ENCODE data around the gene ASH1L. TPM values are rescaled to one million over a fixed set of nuclear protein-coding genes. Genes with fewer than 3 reads are reported as not detected.

ASH1L gene
- total RNA-seq, 1 experiment from 2014 or later = 30.5 TPM

DNA sequence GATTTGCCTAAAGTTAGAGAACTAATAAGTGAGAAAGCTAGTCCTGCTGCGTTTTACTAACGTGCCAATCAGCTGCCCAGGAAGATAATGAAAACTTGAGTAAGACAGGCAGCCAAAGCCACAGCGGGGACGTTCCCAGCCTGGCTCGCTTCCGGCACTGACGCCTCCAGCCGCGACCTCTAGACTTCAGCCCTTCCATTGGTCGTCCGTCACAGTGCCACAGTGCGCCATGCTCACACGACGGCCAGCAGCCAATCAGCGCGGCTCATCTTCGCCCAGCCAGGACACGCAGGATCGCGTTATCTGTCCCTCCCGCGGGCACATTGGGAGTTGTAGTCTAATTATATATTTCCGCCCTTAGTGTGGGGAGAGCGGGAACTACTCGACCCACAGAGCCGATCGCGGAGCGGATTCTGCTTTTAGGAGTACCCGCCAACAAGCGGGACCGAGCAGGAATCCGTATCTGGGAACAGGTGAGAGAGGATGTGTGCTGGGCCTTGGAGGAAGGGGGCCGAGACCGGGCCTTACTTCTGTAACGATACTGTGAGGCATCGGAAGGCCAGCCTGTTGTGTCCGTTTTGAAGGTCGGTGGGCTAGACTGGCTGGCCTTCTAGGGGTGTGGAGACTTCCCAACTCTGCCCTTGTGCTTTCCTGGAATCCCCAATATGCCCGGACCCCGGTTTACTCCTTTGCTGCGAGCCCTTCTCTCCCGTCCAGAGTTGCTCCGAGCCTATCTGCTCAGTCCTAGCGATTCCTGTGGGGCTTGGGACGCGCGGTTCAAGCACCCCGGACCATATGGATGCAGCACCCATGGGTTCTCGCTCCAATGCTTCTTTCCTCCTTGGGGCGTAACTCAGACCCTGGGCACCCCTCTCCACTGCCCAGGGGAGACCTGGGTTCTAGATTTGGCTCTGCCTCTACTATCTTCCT, 253.8 kb downstream of the ASH1L start, which contains the start of gene FDPS:
Gene FDPS, plus strand, starts transcription at position 374 of the 930 bp plus-strand sequence. CDS start 924 bp downstream, outside the sequence.
- H3K79me2 ChIP-seq (ENCODE audit: insufficient read depth, low read length) = peaks cover 47% of the 10 kb centered on the region
- RAD21 ChIA-PET (ENCODE audit: low non-redundant PET in 1 of 2, low total read pairs in 2 of 2, uncharacterized antibody in 2 of 2, unreplicated experiment in 2 of 2) = interaction anchor here in 1 of 2 experiments (1.4 kb wide), 1 partner anchor 31 kb away, joined by 8 read pairs; no protein-coding TSS in a partner anchor
- no peaks in the 10 kb centered on the region for H4K20me1 ChIP-seq (ENCODE audit: insufficient read depth)
- no peak within 1 kb of the TSS for H2AFZ ChIP-seq (ENCODE audit: low read depth, low read length, poor library complexity, severe bottlenecking)
- H3K9me2 ChIP-seq (ENCODE audit: insufficient read depth) = no peaks in the 10 kb centered on the region
- intact Hi-C loops (cut with micrococcal nuclease) = loop anchor here (5.0 kb wide), 1 partner anchor 56 kb away; no protein-coding TSS in a partner anchor
- peaks cover 0 to 17% of the 10 kb centered on the region in 2 experiments; a peak in 2 of 4 replicates for H3K36me3 ChIP-seq (ENCODE audit: control insufficient read depth in 1 of 2, insufficient read depth in 2 of 2, low read length in 2 of 2)
- peak within 1 kb of the TSS; percentile 89 for H3K4me2 ChIP-seq (ENCODE audit: low read length)
- ATAC-seq = peak; percentile 96
- H3K27ac ChIP-seq (ENCODE audit: low read depth, low read length) = peak within 1 kb of the TSS; percentile 88
- TSS peak; percentile 94 for BruUV-seq (replicated peaks)
- H3K9ac ChIP-seq (ENCODE audit: low read length) = peak within 1 kb of the TSS; percentile 96
- DNase-seq (ENCODE audit: low read depth, low spot score) = peak; percentile 96
- H3K4me1 ChIP-seq (ENCODE audit: control insufficient read depth in 1 of 2, insufficient read depth in 2 of 2, low read length in 2 of 2) = peaks cover 8 to 26% of the 10 kb centered on the region in 2 experiments; a peak in 3 of 4 replicates
- peak within 1 kb of the TSS; percentile 82 to 99 for H3K4me3 ChIP-seq (replicated peaks in 1 of 2; ENCODE audit: low read depth in 1 of 2, low read length in 2 of 2)
- H3K27me3 ChIP-seq (ENCODE audit: insufficient read depth, low read length) = no peaks in the 10 kb centered on the region
- no peaks in the 10 kb centered on the region for H3K9me3 ChIP-seq (ENCODE audit: control insufficient read depth in 1 of 2, insufficient read depth in 1 of 2, low read depth in 1 of 2, low read length in 2 of 2)
- CTCF ChIA-PET = interaction anchor here (0.6 to 1.9 kb wide), 3 partner anchors 15 to 58 kb away, joined by 3 to 12 read pairs (median 7); partner anchors contain the start of gene CLK2
- POLR2A ChIA-PET = interaction anchor here (0.6 to 1.4 kb wide), 4 partner anchors 15 to 34 kb away, joined by 3 to 5 read pairs (median 4); partner anchors contain the start of gene HCN3
- TF ChIP-seq ZNF274 (IDR thresholded peaks at IDR 0.05; ENCODE audit: low read depth, low read length) (no peak), EGR1 (IDR thresholded peaks at IDR 0.05; ENCODE audit: low read depth) (no peak), CTCF (IDR thresholded peaks at IDR 0.05 in 2 of 3, conservative IDR thresholded peaks at IDR 0.05 in 1 of 3; ENCODE audit: borderline replicate concordance in 1 of 3, insufficient read depth in 1 of 3, low read depth in 2 of 3, low read length in 2 of 3) (no peak), SRF (IDR thresholded peaks at IDR 0.05; ENCODE audit: low read depth) (no peak; the same call in 1 of the 2 replicates), EZH2 (IDR thresholded peaks at IDR 0.05) (no peak), YY1 (IDR thresholded peaks at IDR 0.05; ENCODE audit: extremely low read depth, insufficient replicate concordance, low read depth, low read length) (peak; percentile 23), SP1 (IDR thresholded peaks at IDR 0.05; ENCODE audit: low read depth) (peak; percentile 99), TCF7L2 (IDR thresholded peaks at IDR 0.05; ENCODE audit: borderline replicate concordance, extremely low read depth, insufficient read depth, insufficient read length) (peak; percentile 50), FOSL1 (IDR thresholded peaks at IDR 0.05; ENCODE audit: low read depth) (no peak), ATF3 (IDR thresholded peaks at IDR 0.05) (no peak), REST (IDR thresholded peaks at IDR 0.05; ENCODE audit: low read depth) (no peak), EZH2phosphoT487 (IDR thresholded peaks at IDR 0.05; ENCODE audit: borderline replicate concordance) (no peak), RAD21 (IDR thresholded peaks at IDR 0.05; ENCODE audit: low read depth) (no peak), ELF1 (IDR thresholded peaks at IDR 0.05; ENCODE audit: borderline replicate concordance, low read depth) (peak; percentile 84; the same call in 1 of the 2 replicates), CBX3 (IDR thresholded peaks at IDR 0.05; ENCODE audit: low read depth) (peak; percentile 35; the same call in 1 of the 2 replicates)
- TF ChIP-seq, protein P1, sequence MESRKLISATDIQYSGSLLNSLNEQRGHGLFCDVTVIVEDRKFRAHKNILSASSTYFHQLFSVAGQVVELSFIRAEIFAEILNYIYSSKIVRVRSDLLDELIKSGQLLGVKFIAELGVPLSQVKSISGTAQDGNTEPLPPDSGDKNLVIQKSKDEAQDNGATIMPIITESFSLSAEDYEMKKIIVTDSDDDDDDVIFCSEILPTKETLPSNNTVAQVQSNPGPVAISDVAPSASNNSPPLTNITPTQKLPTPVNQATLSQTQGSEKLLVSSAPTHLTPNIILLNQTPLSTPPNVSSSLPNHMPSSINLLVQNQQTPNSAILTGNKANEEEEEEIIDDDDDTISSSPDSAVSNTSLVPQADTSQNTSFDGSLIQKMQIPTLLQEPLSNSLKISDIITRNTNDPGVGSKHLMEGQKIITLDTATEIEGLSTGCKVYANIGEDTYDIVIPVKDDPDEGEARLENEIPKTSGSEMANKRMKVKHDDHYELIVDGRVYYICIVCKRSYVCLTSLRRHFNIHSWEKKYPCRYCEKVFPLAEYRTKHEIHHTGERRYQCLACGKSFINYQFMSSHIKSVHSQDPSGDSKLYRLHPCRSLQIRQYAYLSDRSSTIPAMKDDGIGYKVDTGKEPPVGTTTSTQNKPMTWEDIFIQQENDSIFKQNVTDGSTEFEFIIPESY (IDR thresholded peaks at IDR 0.05; ENCODE audit: extremely low read depth, insufficient replicate concordance, low read length) = peak; percentile 96

Measured in HCT116 (cell line).